Neuron (in vitro differentiated cells): Measurements from ENCODE around the gene SPATC1L.

Experiments
- H2AFZ ChIP-seq: one replicate; pipeline ENCODE4 v1.6.1; 2013; ENCODE audit warnings: low read depth, mild to moderate bottlenecking, inconsistent platforms, low read length, moderate library complexity
- H3K27me3 ChIP-seq: one replicate; pipeline ENCODE4 v1.6.1; 2013; ENCODE audit warnings: low read length; ENCODE audit not compliant: insufficient read depth
- H3K36me3 ChIP-seq: one replicate; pipeline ENCODE4 v1.6.1; 2013; ENCODE audit warnings: low read length; ENCODE audit not compliant: insufficient read depth
- H3K4me1 ChIP-seq: one replicate; pipeline ENCODE4 v1.6.1; 2013; ENCODE audit warnings: low read length; ENCODE audit not compliant: insufficient read depth
- H3K4me3 ChIP-seq: 2 replicates; pipeline ENCODE4 v1.5.1; 2013; ENCODE audit warnings: mild to moderate bottlenecking, low read length, moderate library complexity
- H3K9me3 ChIP-seq: one replicate; pipeline ENCODE4 v1.6.1; 2013; ENCODE audit warnings: low read length

Gene SPATC1L

GRCh38 chr21:46165098-46165497 lies 19.2 kb downstream of the SPATC1L start:
- Histone ChIP-seq H3K4me1 (no peaks in the 10 kb centered on the region), H2AFZ (no peak overlapping the region), H3K4me3 (no peak overlapping the region), H3K9me3 (peaks cover 8% of the 10 kb centered on the region), H3K36me3 (peaks cover 6% of the 10 kb centered on the region), H3K27me3 (no peaks in the 10 kb centered on the region)

DNA sequence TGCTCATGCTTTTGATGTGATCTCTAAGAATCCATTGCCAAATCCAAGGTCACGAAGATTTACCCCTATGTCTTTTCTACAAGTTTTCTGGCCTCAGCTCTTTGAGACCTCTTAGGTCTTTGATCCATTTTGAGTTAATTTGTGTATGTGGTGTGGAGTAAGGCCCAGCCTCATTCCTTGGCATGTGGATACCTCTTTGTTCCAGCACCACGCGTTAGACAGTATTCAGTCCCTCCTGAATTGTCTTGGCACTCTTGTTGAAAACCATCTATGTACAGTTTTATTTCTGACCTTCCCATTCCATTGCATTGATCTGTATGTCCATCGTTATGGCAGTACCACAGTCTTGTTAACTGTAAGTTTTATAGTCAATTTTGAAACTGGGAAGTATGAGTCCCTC lies 20.9 kb downstream of the SPATC1L start:
- Histone ChIP-seq H3K4me1 (no peaks in the 10 kb centered on the region), H3K36me3 (peaks cover 6% of the 10 kb centered on the region), H2AFZ (no peak overlapping the region), H3K9me3 (peaks cover 8% of the 10 kb centered on the region), H3K4me3 (no peak overlapping the region), H3K27me3 (no peaks in the 10 kb centered on the region)

GRCh38 chr21:46161633-46162592 lies 22.3 kb downstream of the SPATC1L start:
- Histone ChIP-seq H2AFZ (no peak overlapping the region), H3K4me1 (no peaks in the 10 kb centered on the region), H3K36me3 (peaks cover 5% of the 10 kb centered on the region), H3K9me3 (peaks cover 8% of the 10 kb centered on the region), H3K4me3 (no peak overlapping the region), H3K27me3 (no peaks in the 10 kb centered on the region)

GRCh38 chr21:46160907-46161632 lies 23.2 kb downstream of the SPATC1L start:
- no peaks in the 10 kb centered on the region for H3K27me3 ChIP-seq

GRCh38 chr21:46160657-46160906 lies 23.7 kb downstream of the SPATC1L start:
- no peaks in the 10 kb centered on the region for H3K4me1 ChIP-seq
- peaks cover 5% of the 10 kb centered on the region for H3K36me3 ChIP-seq
- no peak overlapping the region for H2AFZ ChIP-seq
- H3K4me3 ChIP-seq = no peak overlapping the region
- H3K9me3 ChIP-seq = peaks cover 8% of the 10 kb centered on the region
- H3K27me3 ChIP-seq = no peaks in the 10 kb centered on the region

More at GRCh38 chr21:46160907-46161632, 23.2 kb downstream of the SPATC1L start:
- Histone ChIP-seq H3K9me3 (peaks cover 8% of the 10 kb centered on the region), H3K4me3 (no peak overlapping the region), H2AFZ (no peak overlapping the region), H3K36me3 (peaks cover 5% of the 10 kb centered on the region), H3K4me1 (no peaks in the 10 kb centered on the region)

DNA sequence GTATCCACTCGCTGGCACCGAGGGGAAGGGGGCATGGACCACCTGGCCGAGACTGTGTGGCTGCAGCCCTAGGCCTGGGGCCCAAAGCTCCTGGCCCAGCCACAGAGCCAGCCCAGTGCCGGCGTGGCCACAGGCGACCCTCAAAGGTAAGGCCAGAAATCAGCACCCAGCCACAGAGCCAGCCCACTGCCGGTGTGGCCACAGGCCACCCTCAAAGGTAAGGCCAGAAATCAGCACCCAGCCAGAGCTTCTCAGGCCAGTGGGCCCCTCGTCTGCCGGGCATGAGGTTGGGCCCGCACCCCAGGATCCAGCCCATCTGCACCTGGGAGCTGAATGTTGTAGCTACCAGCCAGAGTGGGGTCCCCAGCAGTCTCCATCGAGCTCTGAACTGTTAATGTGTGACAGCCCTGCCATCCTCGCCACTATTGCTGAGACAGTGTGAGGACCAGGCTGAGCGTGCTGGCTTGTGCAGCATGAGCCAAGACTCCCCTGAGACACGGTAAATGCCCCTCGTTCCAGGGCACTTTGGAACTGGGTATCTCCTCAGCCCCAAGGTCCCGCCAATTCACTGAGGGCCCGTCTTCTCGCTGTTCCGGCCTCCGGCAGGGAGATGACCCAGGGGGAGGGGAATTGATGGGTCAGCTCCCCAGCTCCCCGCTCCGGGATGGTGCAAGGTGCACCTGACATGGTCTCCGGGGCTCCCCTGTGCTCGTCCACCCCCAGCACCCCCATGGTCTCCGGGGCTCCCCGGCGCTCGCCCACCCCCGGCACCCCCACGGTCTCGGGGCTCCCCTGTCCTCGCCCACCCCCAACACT lies 24.2 kb downstream of the SPATC1L start:
- no peaks in the 10 kb centered on the region for H3K4me1 ChIP-seq
- peaks cover 5% of the 10 kb centered on the region for H3K36me3 ChIP-seq
- no peaks in the 10 kb centered on the region for H3K27me3 ChIP-seq
- peaks cover 8% of the 10 kb centered on the region for H3K9me3 ChIP-seq
- no peak overlapping the region for H2AFZ ChIP-seq
- no peak overlapping the region for H3K4me3 ChIP-seq

DNA sequence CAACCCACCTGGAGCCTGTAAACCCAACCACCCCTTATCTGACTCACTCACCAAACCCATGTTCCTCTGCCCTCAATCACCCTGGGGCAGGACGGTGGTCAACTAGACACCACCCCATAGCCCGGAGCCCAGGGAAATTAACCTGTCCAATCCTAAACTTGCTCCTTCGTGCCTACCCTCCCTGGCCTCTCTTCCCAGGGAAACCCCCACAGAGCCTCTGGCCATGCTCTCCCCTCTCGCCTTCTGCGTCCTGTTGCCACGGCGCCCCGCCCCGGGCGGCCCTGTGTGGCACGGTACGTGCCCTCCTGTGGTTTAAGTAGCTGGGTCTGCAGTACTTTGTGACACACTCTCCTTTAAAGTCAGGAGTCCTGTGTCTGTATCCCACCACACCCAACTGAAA lies 24.9 kb downstream of the SPATC1L start:
- H3K4me1 ChIP-seq = no peaks in the 10 kb centered on the region
- no peaks in the 10 kb centered on the region for H3K27me3 ChIP-seq
- no peak overlapping the region for H2AFZ ChIP-seq
- H3K36me3 ChIP-seq = peaks cover 5% of the 10 kb centered on the region
- peaks cover 8% of the 10 kb centered on the region for H3K9me3 ChIP-seq
- no peak overlapping the region for H3K4me3 ChIP-seq

GRCh38 chr21:46158666-46159300 lies 25.5 kb downstream of the SPATC1L start:
- H3K27me3 ChIP-seq = no peaks in the 10 kb centered on the region
- no peak overlapping the region for H3K4me3 ChIP-seq
- H2AFZ ChIP-seq = no peak overlapping the region
- H3K4me1 ChIP-seq = no peaks in the 10 kb centered on the region
- peaks cover 8% of the 10 kb centered on the region for H3K9me3 ChIP-seq
- peaks cover 5% of the 10 kb centered on the region for H3K36me3 ChIP-seq

GRCh38 chr21:46157987-46158451 lies 26.2 kb downstream of the SPATC1L start:
- Histone ChIP-seq H3K36me3 (peaks cover 5% of the 10 kb centered on the region), H3K4me3 (no peak overlapping the region), H3K27me3 (no peaks in the 10 kb centered on the region), H3K4me1 (no peaks in the 10 kb centered on the region), H2AFZ (no peak overlapping the region), H3K9me3 (peaks cover 8% of the 10 kb centered on the region)

- Histone ChIP-seq H3K4me1 (no peaks in the 10 kb centered on the region), H3K27me3 (no peaks in the 10 kb centered on the region), H3K9me3 (peaks cover 8% of the 10 kb centered on the region), H2AFZ (no peak overlapping the region), H3K36me3 (peaks cover 5% of the 10 kb centered on the region), H3K4me3 (no peak overlapping the region)
Observed at GRCh38 chr21:46157396-46157986, 26.8 kb downstream of the SPATC1L start.

- H3K4me3 ChIP-seq = no peak overlapping the region
- no peak overlapping the region for H2AFZ ChIP-seq
- peaks cover 2% of the 10 kb centered on the region for H3K36me3 ChIP-seq
- H3K27me3 ChIP-seq = no peaks in the 10 kb centered on the region
- no peaks in the 10 kb centered on the region for H3K4me1 ChIP-seq
- H3K9me3 ChIP-seq = peaks cover 2% of the 10 kb centered on the region
Observed at GRCh38 chr21:46156678-46157077, 27.6 kb downstream of the SPATC1L start.

GRCh38 chr21:46156378-46156645 lies 27.9 kb downstream of the SPATC1L start:
- peaks cover 2% of the 10 kb centered on the region for H3K36me3 ChIP-seq
- H3K27me3 ChIP-seq = no peaks in the 10 kb centered on the region
- no peaks in the 10 kb centered on the region for H3K4me1 ChIP-seq
- H3K9me3 ChIP-seq = peaks cover 2% of the 10 kb centered on the region
- H2AFZ ChIP-seq = no peak overlapping the region
- H3K4me3 ChIP-seq = no peak overlapping the region
